Activated naive CD4-positive, alpha-beta T cell treated with anti-CD3 and anti-CD28 coated beads for 36 hours (primary cell): Measurements from ENCODE around the gene ART5. TPM values are rescaled to one million over a fixed set of nuclear protein-coding genes. Genes with fewer than 3 reads are reported as not detected.

ENCODE experiments used
- CTCF ChIA-PET: fragments of 350-600 bp; sonication (Branson Sonifier 250); formaldehyde crosslinking; loops from one replicate; lab custom pipeline; 2021; ENCODE audit warnings: antibody characterized with exemption; lab: Charles Lee
- DNase-seq: peaks from one replicate; pipeline ENCODE4 v3.0.0-alpha.2; 2020
- H3K27ac Mint-ChIP-seq: one replicate; pipeline ENCODE4 v1.8.0; 2021; ENCODE audit warnings: mild to moderate bottlenecking, mixed read lengths
- H3K27me3 Mint-ChIP-seq: one replicate; pipeline ENCODE4 v1.8.0; 2021; ENCODE audit warnings: low read depth, mixed read lengths
- H3K36me3 Mint-ChIP-seq: one replicate; pipeline ENCODE4 v1.8.0; 2021; ENCODE audit warnings: low read depth, mixed read lengths
- H3K4me1 Mint-ChIP-seq: one replicate; pipeline ENCODE4 v1.8.0; 2021; ENCODE audit warnings: low read depth, mixed read lengths
- H3K4me3 Mint-ChIP-seq: one replicate; pipeline ENCODE4 v1.8.0; 2021; ENCODE audit warnings: mild to moderate bottlenecking, moderate library complexity, mixed read lengths
- H3K9me3 Mint-ChIP-seq: one replicate; pipeline ENCODE4 v1.8.0; 2021; ENCODE audit warnings: mixed read lengths
- intact Hi-C: fragments of 100-400 bp; cut with micrococcal nuclease; formaldehyde crosslinking; loops from one replicate; pipeline ENCODE4 v1.15.1; 2023
- total RNA-seq, 2 experiments: library from RNA; stranded (reverse); gene quantifications; one replicate each; pipeline ENCODE4 v1.2.3, GENCODE V29; 2021

Gene ART5
- total RNA-seq, 2 experiments from 2014 or later = not detected

DNA sequence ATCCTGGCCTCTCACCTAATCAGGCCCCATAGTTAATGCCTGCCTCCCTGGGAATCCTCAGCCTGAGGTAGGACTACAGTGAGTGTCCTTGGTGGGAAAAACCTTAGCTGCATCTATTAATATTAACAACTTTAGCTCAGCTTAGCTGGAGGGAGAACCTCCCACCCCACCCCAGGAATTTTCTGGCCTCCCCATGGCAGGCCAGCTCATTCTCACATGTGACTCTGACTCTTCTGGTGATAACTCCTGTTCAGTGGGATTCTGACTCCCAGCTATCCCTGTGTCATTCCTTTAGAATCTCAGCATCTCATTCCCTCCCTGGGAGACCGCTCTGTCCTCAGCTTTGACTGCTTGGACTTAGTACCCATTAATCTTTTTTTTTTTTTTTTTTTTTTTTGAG lies 14.5 kb downstream of the ART5 start:
- no peak overlapping the region for H3K27ac Mint-ChIP-seq

DNA sequence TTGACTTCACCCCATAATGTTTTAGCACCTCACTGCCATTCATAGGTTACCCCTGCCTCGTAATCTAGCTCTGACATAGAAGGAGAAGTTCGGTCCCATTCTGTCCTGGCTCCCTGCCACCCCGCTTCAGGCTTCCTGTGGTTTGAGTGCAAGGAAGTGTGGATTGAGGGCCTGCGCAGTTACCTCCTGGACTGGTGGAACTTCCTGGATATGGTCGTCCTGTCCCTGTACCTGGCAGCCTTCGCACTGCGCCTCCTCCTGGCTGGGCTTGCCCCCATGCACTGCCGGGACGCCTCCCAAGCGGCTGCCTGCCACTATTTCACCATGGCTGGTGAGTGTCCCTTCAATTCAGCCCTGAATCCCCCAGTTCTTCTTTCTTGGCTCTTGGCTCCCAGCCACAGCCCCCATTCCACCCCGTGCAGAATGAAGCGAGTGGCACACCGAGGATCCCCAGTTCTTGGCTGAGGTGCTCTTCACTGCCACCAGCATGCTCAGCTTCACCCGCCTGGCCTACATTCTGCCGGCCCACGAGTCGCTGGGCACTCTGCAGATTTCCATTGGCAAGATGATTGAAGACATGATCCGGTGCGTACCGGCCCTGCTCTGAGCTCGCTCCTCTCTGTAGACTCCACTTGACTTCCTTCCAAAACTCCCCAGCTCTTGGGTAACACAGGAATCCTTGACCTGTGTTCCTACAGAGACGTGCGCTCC lies 15.4 kb downstream of the ART5 start:
- Mint-ChIP-seq H3K4me1 (peaks cover 6% of the 10 kb centered on the region), H3K4me3 (no peak overlapping the region), H3K27ac (no peak overlapping the region), H3K9me3 (no peaks in the 10 kb centered on the region), H3K27me3 (no peaks in the 10 kb centered on the region), H3K36me3 (no peaks in the 10 kb centered on the region)
- intact Hi-C loops = no loop called here
- CTCF ChIA-PET = interaction anchor here (2.0 kb wide), 1 partner anchor 17 kb away, joined by 12 read pairs; no protein-coding TSS in a partner anchor
- peak; percentile 34 for DNase-seq

More for the DNA sequence above, 14.5 kb downstream of the ART5 start:
- no peaks in the 10 kb centered on the region for H3K27me3 Mint-ChIP-seq
- no peak for DNase-seq
- intact Hi-C loops = no loop called here
- no peak overlapping the region for H3K4me3 Mint-ChIP-seq
- no peaks in the 10 kb centered on the region for H3K36me3 Mint-ChIP-seq
- CTCF ChIA-PET = interaction anchor here (2.0 kb wide), 1 partner anchor 18 kb away, joined by 12 read pairs; no protein-coding TSS in a partner anchor
- peaks cover 6% of the 10 kb centered on the region for H3K4me1 Mint-ChIP-seq
- no peaks in the 10 kb centered on the region for H3K9me3 Mint-ChIP-seq

DNA sequence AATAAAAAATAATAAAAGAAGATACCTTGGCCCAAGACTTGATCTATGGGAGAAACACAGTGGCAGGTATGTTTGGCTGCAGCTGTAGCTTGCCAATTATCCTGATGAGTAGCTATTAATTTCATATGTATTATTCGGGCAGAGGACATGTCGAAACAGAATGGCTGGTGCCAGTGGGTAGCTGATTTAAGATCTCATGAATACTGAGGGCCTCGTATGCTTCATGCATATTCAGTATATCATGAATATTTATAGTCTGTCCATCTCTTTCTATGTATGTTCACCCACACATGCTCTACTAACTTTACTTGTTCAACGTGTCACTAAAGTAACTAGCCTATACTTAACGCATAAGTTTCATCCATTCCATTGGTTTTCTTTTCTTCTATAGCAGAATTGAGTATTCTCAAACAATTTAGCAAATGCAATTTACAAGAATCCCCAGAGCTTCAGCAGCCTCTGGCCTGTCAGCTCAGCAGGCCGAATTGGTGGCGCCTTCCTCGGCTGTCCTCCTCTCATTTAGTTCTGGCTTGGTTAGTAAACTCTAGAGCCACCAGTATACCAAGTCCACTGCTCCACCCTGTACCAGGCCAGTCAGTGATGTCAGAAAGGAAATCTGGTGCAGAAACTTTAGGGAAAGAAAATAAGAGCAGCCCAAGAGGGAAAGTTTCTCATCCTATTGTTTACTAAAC lies 17.9 kb downstream of the ART5 start:
- H3K4me1 Mint-ChIP-seq = peaks cover 6% of the 10 kb centered on the region
- H3K27me3 Mint-ChIP-seq = no peaks in the 10 kb centered on the region
- no peaks in the 10 kb centered on the region for H3K9me3 Mint-ChIP-seq
- intact Hi-C loops = no loop called here
- H3K4me3 Mint-ChIP-seq = no peak overlapping the region
- no peak for DNase-seq
- CTCF ChIA-PET = no interaction called here
- no peaks in the 10 kb centered on the region for H3K36me3 Mint-ChIP-seq
- no peak overlapping the region for H3K27ac Mint-ChIP-seq

DNA sequence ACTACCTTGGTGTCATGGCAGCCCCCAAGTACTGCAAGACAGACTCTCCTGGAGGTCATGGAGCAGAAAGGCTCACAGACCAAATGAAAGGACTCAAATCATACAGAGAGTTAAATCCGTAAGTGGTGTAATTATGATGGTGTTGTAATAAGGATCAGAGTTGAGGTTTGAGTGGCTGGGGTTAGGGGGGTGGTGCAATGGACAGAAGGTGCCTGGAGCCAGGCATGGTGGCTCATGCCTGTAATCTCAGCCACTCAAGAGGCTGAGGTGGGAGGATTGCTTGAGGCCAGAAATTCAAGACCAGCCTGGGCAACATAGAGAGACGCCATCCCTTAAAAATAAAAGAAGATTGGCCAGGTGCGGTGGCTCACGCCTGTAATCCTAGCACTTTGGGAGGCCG lies 18.7 kb downstream of the ART5 start:
- intact Hi-C loops = no loop called here
- Mint-ChIP-seq H3K36me3 (no peaks in the 10 kb centered on the region), H3K4me1 (peaks cover 6% of the 10 kb centered on the region)

DNA sequence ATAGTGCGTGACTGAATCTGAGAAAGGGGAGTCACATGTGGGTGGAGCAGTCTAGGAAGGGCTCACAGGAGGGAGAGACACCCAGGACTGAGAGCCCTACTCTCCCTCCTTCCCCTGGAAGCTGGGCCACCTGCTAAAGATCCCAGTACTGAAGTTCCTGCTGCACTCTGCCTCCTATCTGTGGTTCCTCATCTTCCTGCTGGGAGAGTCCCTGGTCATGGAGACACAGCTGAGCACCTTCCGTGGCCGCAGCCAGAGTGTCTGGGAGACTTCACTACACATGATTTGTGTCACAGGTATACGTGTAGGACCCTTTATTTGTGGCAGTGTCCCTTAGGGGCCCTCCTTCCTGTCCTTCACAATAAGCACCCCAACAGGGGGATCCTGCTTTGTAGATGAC lies 19.3 kb downstream of the ART5 start:
- no peaks in the 10 kb centered on the region for H3K36me3 Mint-ChIP-seq
- intact Hi-C loops = no loop called here

More for the DNA sequence above, 18.7 kb downstream of the ART5 start:
- CTCF ChIA-PET = no interaction called here
- Mint-ChIP-seq H3K4me3 (no peak overlapping the region), H3K9me3 (no peaks in the 10 kb centered on the region), H3K27ac (no peak overlapping the region), H3K27me3 (no peaks in the 10 kb centered on the region)
- no peak for DNase-seq

DNA sequence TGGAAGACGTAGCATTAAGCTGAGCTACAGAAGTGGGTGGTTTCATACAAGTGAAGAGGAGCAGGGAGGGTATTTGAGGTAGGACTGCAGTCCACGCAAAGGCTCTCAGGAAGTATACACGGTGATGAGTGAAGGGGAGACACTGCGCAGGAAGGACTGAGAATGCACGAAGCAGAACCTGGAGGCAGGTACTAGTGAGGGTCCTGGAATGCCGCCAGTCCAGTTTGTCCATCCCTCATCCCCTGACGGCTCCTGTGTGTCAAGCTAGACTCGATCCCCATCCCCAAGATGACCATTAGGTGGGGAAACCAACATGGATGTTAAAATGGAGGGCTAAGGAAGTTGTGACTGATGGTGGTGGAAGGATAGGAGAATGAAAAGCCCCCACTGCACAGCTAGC lies 23.8 kb downstream of the ART5 start:
- Mint-ChIP-seq H3K9me3 (no peaks in the 10 kb centered on the region), H3K4me1 (peaks cover 14% of the 10 kb centered on the region), H3K4me3 (no peak overlapping the region), H3K36me3 (no peaks in the 10 kb centered on the region), H3K27ac (no peak overlapping the region), H3K27me3 (no peaks in the 10 kb centered on the region)
- CTCF ChIA-PET = interaction anchor here (1.0 kb wide), 1 partner anchor 9 kb away, joined by 6 read pairs; no protein-coding TSS in a partner anchor
- no peak for DNase-seq
- intact Hi-C loops = no loop called here

More for the DNA sequence above, 19.3 kb downstream of the ART5 start:
- no peak overlapping the region for H3K4me3 Mint-ChIP-seq
- no peaks in the 10 kb centered on the region for H3K9me3 Mint-ChIP-seq
- DNase-seq = no peak
- CTCF ChIA-PET = no interaction called here
- no peaks in the 10 kb centered on the region for H3K27me3 Mint-ChIP-seq
- peaks cover 6% of the 10 kb centered on the region for H3K4me1 Mint-ChIP-seq
- no peak overlapping the region for H3K27ac Mint-ChIP-seq

DNA sequence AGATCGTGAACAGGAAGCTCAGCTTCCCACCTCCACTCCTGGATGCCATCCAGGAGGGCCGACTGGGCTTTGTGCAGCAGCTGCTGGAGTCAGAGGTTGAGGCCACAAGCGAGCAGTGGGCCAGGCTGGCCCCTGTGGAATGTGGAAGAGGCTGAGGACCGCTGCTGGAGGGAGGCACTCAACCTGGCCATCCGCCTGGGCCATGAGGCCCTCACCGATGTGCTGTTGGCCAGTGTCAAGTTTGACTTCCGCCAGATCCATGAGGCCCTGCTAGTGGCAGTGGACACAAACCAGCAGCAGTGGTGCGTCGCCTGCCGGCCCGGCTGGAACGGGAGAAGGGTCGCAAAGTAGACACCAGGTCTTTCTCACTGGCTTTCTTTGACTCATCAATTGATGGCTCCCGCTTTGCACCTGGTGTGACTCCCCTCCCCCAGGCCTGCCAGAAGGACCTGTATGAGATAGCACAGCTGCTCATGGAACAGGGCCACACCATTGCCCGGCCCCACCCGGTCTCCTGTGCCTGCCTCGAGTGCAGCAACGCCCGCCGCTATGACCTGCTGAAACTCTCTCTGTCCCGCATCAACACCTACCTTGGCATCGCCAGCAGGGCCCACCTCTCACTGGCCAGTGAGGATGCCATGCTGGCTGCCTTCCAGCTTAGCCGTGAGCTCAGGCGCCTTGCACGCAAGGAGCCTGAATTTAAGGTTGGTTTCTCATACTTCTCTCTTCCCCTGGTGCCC lies 24.9 kb downstream of the ART5 start:
- H3K27me3 Mint-ChIP-seq = no peaks in the 10 kb centered on the region
- CTCF ChIA-PET = no interaction called here
- H3K9me3 Mint-ChIP-seq = no peaks in the 10 kb centered on the region
- no peak overlapping the region for H3K4me3 Mint-ChIP-seq
- no peaks in the 10 kb centered on the region for H3K36me3 Mint-ChIP-seq
- peaks cover 14% of the 10 kb centered on the region for H3K4me1 Mint-ChIP-seq
- intact Hi-C loops = no loop called here
- H3K27ac Mint-ChIP-seq = no peak overlapping the region
- DNase-seq = no peak

DNA sequence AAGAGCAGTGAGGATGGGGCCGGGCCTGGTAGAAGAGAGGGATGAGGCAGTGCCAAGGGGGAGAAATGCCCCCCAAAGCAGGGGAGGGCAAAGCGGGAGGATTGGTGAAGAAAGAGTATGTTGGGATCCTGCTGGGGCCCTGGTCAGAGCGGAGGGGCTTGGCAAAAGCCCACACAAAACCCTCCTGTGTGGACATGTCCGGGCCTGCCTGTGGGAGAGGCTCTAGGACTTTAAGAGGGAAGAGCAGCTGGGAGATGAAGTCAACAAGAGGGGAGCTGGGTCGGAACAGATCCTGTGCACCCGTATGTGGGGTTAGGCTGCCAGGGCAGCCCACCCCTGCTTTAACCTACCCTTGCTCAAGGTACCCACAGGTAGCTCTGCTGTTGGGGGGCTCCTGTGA lies 25.8 kb downstream of the ART5 start:
- CTCF ChIA-PET = no interaction called here

DNA sequence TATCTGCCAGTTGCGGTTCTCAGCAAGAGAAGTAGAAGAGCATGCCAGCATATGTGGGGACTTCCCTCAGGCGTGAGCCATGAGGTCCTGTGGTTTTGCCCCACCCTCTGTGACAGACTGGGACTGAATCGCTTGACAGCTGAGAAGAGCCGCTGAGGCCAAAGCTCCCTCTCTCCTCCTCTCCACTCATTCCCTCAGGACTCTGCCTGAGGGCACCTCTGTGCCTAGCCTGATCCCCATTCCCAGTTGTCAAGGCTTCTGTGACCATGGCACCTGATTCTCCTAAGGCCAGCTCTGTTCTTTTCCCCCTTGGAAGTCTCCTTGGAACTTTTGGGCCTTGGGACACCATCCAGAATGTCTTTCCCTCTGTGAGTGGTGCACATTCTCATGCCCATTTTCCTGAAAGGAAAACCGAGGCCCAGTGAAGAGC lies 27.0 kb downstream of the ART5 start:
- H3K9me3 Mint-ChIP-seq = no peaks in the 10 kb centered on the region
- intact Hi-C loops = loop anchor here (2.0 kb wide), 1 partner anchor 194 kb away; the partner anchor contains the start of gene PGAP2
- H3K27me3 Mint-ChIP-seq = no peaks in the 10 kb centered on the region
- no peak overlapping the region for H3K27ac Mint-ChIP-seq
- H3K4me3 Mint-ChIP-seq = no peak overlapping the region
- H3K36me3 Mint-ChIP-seq = no peaks in the 10 kb centered on the region
- H3K4me1 Mint-ChIP-seq = peaks cover 14% of the 10 kb centered on the region
- CTCF ChIA-PET = interaction anchor here (0.5 to 0.6 kb wide), 2 partner anchors 21 to 204 kb away, joined by 3 read pairs; no protein-coding TSS in a partner anchor
- DNase-seq = peak; percentile 85

More for the DNA sequence above, 25.8 kb downstream of the ART5 start:
- H3K9me3 Mint-ChIP-seq = no peaks in the 10 kb centered on the region
- intact Hi-C loops = loop anchor here (2.0 kb wide), 1 partner anchor 193 kb away; the partner anchor contains the start of gene PGAP2
- no peaks in the 10 kb centered on the region for H3K27me3 Mint-ChIP-seq
- H3K27ac Mint-ChIP-seq = peak overlapping the region; percentile 13
- DNase-seq = no peak
- no peak overlapping the region for H3K4me3 Mint-ChIP-seq
- no peaks in the 10 kb centered on the region for H3K36me3 Mint-ChIP-seq
- peaks cover 14% of the 10 kb centered on the region for H3K4me1 Mint-ChIP-seq

DNA sequence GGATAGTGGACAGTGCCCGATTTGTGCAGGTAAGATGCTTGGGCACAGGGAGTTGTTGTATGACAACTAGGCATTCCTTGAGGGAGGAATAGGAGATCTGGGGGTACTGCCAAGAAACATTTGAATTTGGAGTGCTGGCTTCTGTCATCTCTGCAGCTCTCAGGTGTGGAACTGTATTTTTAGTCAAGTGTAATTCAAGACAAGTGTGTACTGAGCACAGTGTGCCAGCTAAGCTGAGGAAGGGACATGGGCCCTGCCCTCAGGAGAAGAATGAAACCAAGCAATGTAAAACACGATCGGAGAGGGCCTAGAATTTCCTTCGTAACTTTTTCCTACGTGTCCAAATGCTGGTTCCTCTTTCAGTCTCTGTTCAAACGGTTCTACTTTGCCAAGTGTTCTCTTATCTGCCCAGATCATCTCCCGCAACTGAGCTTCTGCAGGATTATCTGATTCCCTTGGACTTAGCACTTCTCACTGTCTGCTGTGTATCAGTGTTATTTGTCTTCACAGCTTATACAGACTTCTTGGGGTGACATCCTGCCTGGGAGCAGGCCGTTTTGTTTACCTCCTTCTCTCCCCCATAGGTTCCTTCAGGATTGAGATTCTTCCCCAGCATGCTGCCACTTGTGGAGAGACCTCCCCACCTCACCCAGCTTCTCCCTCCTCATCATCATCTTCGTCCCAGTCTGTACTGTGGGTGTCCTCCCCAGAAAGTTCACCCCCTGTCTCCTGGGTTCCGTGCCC lies 27.6 kb downstream of the ART5 start:
- CTCF ChIA-PET = interaction anchor here (0.6 to 2.0 kb wide), 2 partner anchors 21 to 137 kb away, joined by 3 to 4 read pairs; no protein-coding TSS in a partner anchor

DNA sequence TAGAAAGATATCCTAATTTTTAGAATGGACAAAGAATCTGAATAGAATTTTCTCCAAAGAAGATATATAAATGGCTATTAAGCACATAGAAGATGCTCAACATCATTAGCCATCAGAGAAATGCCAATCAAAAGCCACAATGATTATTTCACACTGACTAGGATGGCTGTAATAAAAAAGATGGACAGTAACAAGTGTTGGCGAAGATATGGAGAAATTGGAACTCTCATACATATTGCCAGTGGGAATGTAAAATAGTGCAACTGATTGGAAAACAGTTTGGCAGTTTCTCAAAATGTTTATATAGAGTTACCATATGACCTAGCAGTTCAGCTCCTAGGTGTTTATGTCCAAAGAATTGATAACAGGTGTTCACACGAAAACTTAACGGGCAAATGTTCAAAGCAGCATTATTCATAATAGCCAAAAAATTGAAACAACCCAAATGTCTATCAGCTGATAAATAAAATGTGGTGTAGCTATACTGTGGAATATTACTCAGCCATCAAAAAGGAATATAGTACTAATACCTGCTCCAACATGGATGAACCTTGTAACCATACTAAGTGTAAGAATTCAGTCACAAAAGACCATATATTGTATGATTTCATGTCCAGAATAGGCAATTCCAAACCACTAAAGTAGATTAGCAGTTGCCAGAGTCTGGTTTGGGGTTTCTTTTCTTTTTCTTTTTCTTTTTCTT lies 29.7 kb downstream of the ART5 start:
- H3K4me1 Mint-ChIP-seq = peaks cover 14% of the 10 kb centered on the region
- intact Hi-C loops = no loop called here
- CTCF ChIA-PET = interaction anchor here (0.7 to 2.0 kb wide), 2 partner anchors 77 to 134 kb away, joined by 3 to 4 read pairs; no protein-coding TSS in a partner anchor
- no peaks in the 10 kb centered on the region for H3K27me3 Mint-ChIP-seq
- DNase-seq = no peak
- no peak overlapping the region for H3K4me3 Mint-ChIP-seq
- no peaks in the 10 kb centered on the region for H3K36me3 Mint-ChIP-seq
- no peak overlapping the region for H3K27ac Mint-ChIP-seq
- no peaks in the 10 kb centered on the region for H3K9me3 Mint-ChIP-seq

More for the DNA sequence above, 27.6 kb downstream of the ART5 start:
- Mint-ChIP-seq H3K27me3 (no peaks in the 10 kb centered on the region), H3K36me3 (no peaks in the 10 kb centered on the region), H3K4me3 (no peak overlapping the region), H3K9me3 (no peaks in the 10 kb centered on the region), H3K4me1 (peaks cover 14% of the 10 kb centered on the region), H3K27ac (no peak overlapping the region)
- intact Hi-C loops = loop anchor here (2.0 kb wide), 1 partner anchor 195 kb away; the partner anchor contains the start of gene PGAP2
- DNase-seq = no peak
